SU-DHL-6 (cell line): ENCODE results near the gene MED12L.

Experiments
- CTCF ChIP-seq: fragments of 200-600 bp; sonication (generic); IDR thresholded peaks from one replicate; pipeline ENCODE4 v1.5.1; 2017; ENCODE audit warnings: antibody characterized with exemption, mild to moderate bottlenecking, low read length, moderate library complexity; ENCODE audit not compliant: insufficient read depth, poor library complexity, severe bottlenecking
- EZH2phosphoT487 ChIP-seq: fragments of 200-600 bp; sonication (generic), shearing (Covaris generic); conservative IDR thresholded peaks from 2 replicates; pipeline ENCODE4 v1.6.1; 2018; ENCODE audit warnings: mild to moderate bottlenecking, antibody characterized with exemption, low read length, moderate library complexity, mixed read lengths

GRCh38 chr3:151366993-151367392 lies 281.5 kb downstream of the MED12L start:
- TF ChIP-seq CTCF (no peak), EZH2phosphoT487 (no peak)
